ENCODE data around the gene MALL.
A peak's percentile ranks its signal among the peaks of the same experiment; 100 is the strongest.
"Not testable (repeated sequence)": the region's sequence is repeated elsewhere in the genome, so short reads cannot be mapped to it uniquely, and the experiment has no call there.

Gene MALL

GRCh38 chr2:110124038-110124825 lies 8.6 kb upstream of the MALL start:
- DNase-seq = no peak
- intact Hi-C loops (cut with DNase I) = no loop called here

GRCh38 chr2:110121592-110121991 lies 6.0 kb upstream of the MALL start:
- intact Hi-C loops (cut with DNase I) = no loop called here
- DNase-seq = no peak

GRCh38 chr2:110121052-110121334 lies 5.4 kb upstream of the MALL start:
- DNase-seq = no peak
- intact Hi-C loops (cut with DNase I) = no loop called here

- DNase-seq = no peak
- intact Hi-C loops (cut with DNase I) = no loop called here
These were observed 4.8 kb upstream of the MALL start for GRCh38 chr2:110120171-110121051.

GRCh38 chr2:110116033-110116710 lies 550 bp upstream of the MALL start:
- intact Hi-C loops (cut with DNase I) = no loop called here
- DNase-seq = peak in 2 of 42 donors; percentile 15 to 16

GRCh38 chr2:110114831-110115255 lies 779 bp downstream of the MALL start:
- intact Hi-C loops (cut with DNase I) = no loop called here
- DNase-seq = no peak

GRCh38 chr2:110113961-110114591 lies 1.5 kb downstream of the MALL start:
- intact Hi-C loops (cut with DNase I) = no loop called here
- DNase-seq = no peak

GRCh38 chr2:110108291-110108690 lies 7.3 kb downstream of the MALL start:
- intact Hi-C loops (cut with DNase I); DNase-seq: not testable (repeated sequence)

GRCh38 chr2:110107092-110108079 lies 8.2 kb downstream of the MALL start:
- intact Hi-C loops (cut with DNase I) = no loop called here

GRCh38 chr2:110106642-110107041 lies 9.0 kb downstream of the MALL start:
- peak in 1 of 42 donors; percentile 10 for DNase-seq
- intact Hi-C loops (cut with DNase I) = no loop called here

More at GRCh38 chr2:110107092-110108079, 8.2 kb downstream of the MALL start:
- peak in 1 of 42 donors; percentile 12 for DNase-seq

- intact Hi-C loops (cut with DNase I) = no loop called here
- DNase-seq = peak in 21 of 42 donors; percentile 5 to 72 (median 36)
These were observed 9.8 kb downstream of the MALL start for GRCh38 chr2:110105608-110106467.

- peak in 1 of 42 donors; percentile 11 for DNase-seq
- intact Hi-C loops (cut with DNase I) = no loop called here
These were observed 10.4 kb downstream of the MALL start for GRCh38 chr2:110105183-110105582.

- intact Hi-C loops (cut with DNase I) = no loop called here
- DNase-seq = peak in 1 of 42 donors; percentile 1
These were observed 11.4 kb downstream of the MALL start for GRCh38 chr2:110104025-110104771.

GRCh38 chr2:110103061-110103961 lies 12.3 kb downstream of the MALL start:
- peak in 1 of 42 donors; percentile 5 for DNase-seq
- intact Hi-C loops (cut with DNase I) = no loop called here
